ENCODE measurements around the gene CLEC16A. TPM values are rescaled to one million over a fixed set of nuclear protein-coding genes. Genes with fewer than 3 reads are reported as not detected.

Gene CLEC16A
- polyA plus RNA-seq, 3 donors, result 3.4 to 12.0 (median 5.8) TPM

GRCh38 chr16:11047939-11048800 is 103.8 kb downstream of the CLEC16A start:
- WGBS (ENCODE audit: insufficient coverage), result 97% methylated on average over 13 of the region's 21 CpGs
- no peak for DNase-seq
- no peaks in the 10 kb centered on the region for H3K9me3 ChIP-seq (replicated peaks in 1 of 2; ENCODE audit: control insufficient read depth in 1 of 2, insufficient read depth in 1 of 2, low read length in 2 of 2)
- H3K4me3 Mint-ChIP-seq, result no peak overlapping the region
- peaks cover 0 to 7% (median 4%) of the 10 kb centered on the region in 3 donors for H3K27me3 Mint-ChIP-seq (ENCODE audit: low read depth in 3 of 3)
- peaks cover 41 to 87% of the 10 kb centered on the region in 2 donors for H3K36me3 ChIP-seq (replicated peaks in 1 of 2; ENCODE audit: control insufficient read depth in 1 of 2, insufficient read depth in 2 of 2, low read length in 2 of 2)
- H3K36me3 Mint-ChIP-seq, result peaks cover 84 to 85% of the 10 kb centered on the region in 2 donors
- no peak overlapping the region for H3K4me3 ChIP-seq (replicated peaks in 1 of 3; ENCODE audit: low read depth in 2 of 3, low read length in 3 of 3)
- no peak overlapping the region for H3K9ac ChIP-seq (ENCODE audit: insufficient read depth, low read length, poor library complexity, severe bottlenecking)
- intact Hi-C loops (cut with micrococcal nuclease), result no loop called here
- H2AFZ ChIP-seq (ENCODE audit: insufficient read depth, low read depth, low read length, poor library complexity, severe bottlenecking), result no peak overlapping the region
- no peak overlapping the region for H3K27ac Mint-ChIP-seq
- no peak overlapping the region for H3K4me2 ChIP-seq (replicated peaks; ENCODE audit: extremely low read depth, low read length, poor library complexity, severe bottlenecking)
- no peaks in the 10 kb centered on the region for H4K20me1 ChIP-seq (ENCODE audit: insufficient read depth, low read length)
- H3K4me1 Mint-ChIP-seq, result peaks cover 36% of the 10 kb centered on the region
- no peak for TF ChIP-seq CTCF (IDR thresholded peaks at IDR 0.05)
- H3K27ac ChIP-seq (ENCODE audit: low read depth in 1 of 2, low read length in 2 of 2), result no peak overlapping the region
- H3K9me3 Mint-ChIP-seq, result no peaks in the 10 kb centered on the region
- no peaks in the 10 kb centered on the region for H3K27me3 ChIP-seq (ENCODE audit: control insufficient read depth in 2 of 2, insufficient read depth in 2 of 2, low read length in 2 of 2)
- peaks cover 24 to 26% of the 10 kb centered on the region in 2 donors for H3K4me1 ChIP-seq (ENCODE audit: control insufficient read depth in 1 of 2, insufficient read depth in 2 of 2, low read length in 2 of 2)
- H3K79me2 ChIP-seq (ENCODE audit: insufficient read depth, low read length), result no peaks in the 10 kb centered on the region

GRCh38 chr16:11049396-11050059 is 105.2 kb downstream of the CLEC16A start:
- intact Hi-C loops (cut with micrococcal nuclease), result no loop called here
- H3K4me1 ChIP-seq (ENCODE audit: control insufficient read depth in 1 of 2, insufficient read depth in 2 of 2, low read length in 2 of 2), result peaks cover 24 to 26% of the 10 kb centered on the region in 2 donors
- H3K36me3 ChIP-seq (replicated peaks in 1 of 2; ENCODE audit: control insufficient read depth in 1 of 2, insufficient read depth in 2 of 2, low read length in 2 of 2), result peaks cover 36 to 88% of the 10 kb centered on the region in 2 donors
- TF ChIP-seq CTCF (IDR thresholded peaks at IDR 0.05), result no peak
- H3K27me3 Mint-ChIP-seq (ENCODE audit: low read depth in 3 of 3), result peaks cover 3 to 15% (median 10%) of the 10 kb centered on the region in 3 donors
- no peaks in the 10 kb centered on the region for H4K20me1 ChIP-seq (ENCODE audit: insufficient read depth, low read length)
- peaks cover 36% of the 10 kb centered on the region for H3K4me1 Mint-ChIP-seq
- no peaks in the 10 kb centered on the region for H3K9me3 ChIP-seq (replicated peaks in 1 of 2; ENCODE audit: control insufficient read depth in 1 of 2, insufficient read depth in 1 of 2, low read length in 2 of 2)
- H3K9me3 Mint-ChIP-seq, result no peaks in the 10 kb centered on the region
- WGBS (ENCODE audit: insufficient coverage), result 80% methylated on average over 1 of the region's 3 CpGs
- DNase-seq, result no peak
- no peak overlapping the region for H3K27ac Mint-ChIP-seq
- no peaks in the 10 kb centered on the region for H3K79me2 ChIP-seq (ENCODE audit: insufficient read depth, low read length)
- H3K4me3 Mint-ChIP-seq, result no peak overlapping the region
- H3K4me3 ChIP-seq (replicated peaks in 1 of 3; ENCODE audit: low read depth in 2 of 3, low read length in 3 of 3), result no peak overlapping the region
- no peak overlapping the region for H3K4me2 ChIP-seq (replicated peaks; ENCODE audit: extremely low read depth, low read length, poor library complexity, severe bottlenecking)
- no peaks in the 10 kb centered on the region for H3K27me3 ChIP-seq (ENCODE audit: control insufficient read depth in 2 of 2, insufficient read depth in 2 of 2, low read length in 2 of 2)
- H2AFZ ChIP-seq (ENCODE audit: insufficient read depth, low read depth, low read length, poor library complexity, severe bottlenecking), result no peak overlapping the region
- H3K36me3 Mint-ChIP-seq, result peaks cover 86 to 87% of the 10 kb centered on the region in 2 donors
- H3K27ac ChIP-seq (ENCODE audit: low read depth in 1 of 2, low read length in 2 of 2), result no peak overlapping the region
- no peak overlapping the region for H3K9ac ChIP-seq (ENCODE audit: insufficient read depth, low read length, poor library complexity, severe bottlenecking)

Data from CD14-positive monocyte (primary cell).